ENCODE measurements around the gene SLC6A7. TPM values are rescaled to one million over a fixed set of nuclear protein-coding genes. Genes with fewer than 3 reads are reported as not detected.

Gene SLC6A7
- total RNA-seq, 1 experiment from 2014 or later, result not detected

- Histone ChIP-seq H3F3A (ENCODE audit: insufficient read depth, low read depth) (no peaks in the 10 kb centered on the region), H3K27me3 (ENCODE audit: insufficient read depth, low read depth) (no peaks in the 10 kb centered on the region), H3K79me2 (ENCODE audit: low read depth) (no peaks in the 10 kb centered on the region), H3K36me3 (ENCODE audit: low read depth) (no peaks in the 10 kb centered on the region), H3K4me1 (replicated peaks; ENCODE audit: insufficient read depth) (no peaks in the 10 kb centered on the region), H3K4me2 (no peak overlapping the region), H3K9me2 (ENCODE audit: insufficient read depth) (no peaks in the 10 kb centered on the region), H3K27ac (no peak overlapping the region), H4K20me1 (ENCODE audit: insufficient read depth) (no peaks in the 10 kb centered on the region), H3K4me3 (no peak overlapping the region), H2AFZ (no peak overlapping the region), H3K9me3 (ENCODE audit: insufficient read depth, low read depth) (no peaks in the 10 kb centered on the region)
- intact Hi-C loops (cut with micrococcal nuclease; ENCODE audit: unreplicated experiment), result no loop called here
- ChIA-PET CTCF (no interaction called here), POLR2A (ENCODE audit: unreplicated experiment) (interaction anchor here (0.6 kb wide), 1 partner anchor 753 kb away, joined by 5 read pairs; no protein-coding TSS in a partner anchor)
- no peak for DNase-seq
- BruUV-seq (replicated peaks), result no TSS peak
- TF ChIP-seq EZH2 (IDR thresholded peaks at IDR 0.05; ENCODE audit: low read depth) (no peak), CTCF (conservative IDR thresholded peaks at IDR 0.05) (no peak)
Measured at GRCh38 chr5:150182774-150183173, 7.1 kb upstream of the SLC6A7 start.

- Histone ChIP-seq H3K79me2 (ENCODE audit: low read depth) (no peaks in the 10 kb centered on the region), H3K27me3 (ENCODE audit: insufficient read depth, low read depth) (peaks cover 1% of the 10 kb centered on the region; the same call in 1 of the 2 replicates), H3K27ac (no peak overlapping the region), H3K9me2 (ENCODE audit: insufficient read depth) (no peaks in the 10 kb centered on the region), H3K4me1 (replicated peaks; ENCODE audit: insufficient read depth) (no peaks in the 10 kb centered on the region), H4K20me1 (ENCODE audit: insufficient read depth) (no peaks in the 10 kb centered on the region), H2AFZ (no peak overlapping the region), H3K9me3 (ENCODE audit: insufficient read depth, low read depth) (no peaks in the 10 kb centered on the region), H3K36me3 (ENCODE audit: low read depth) (no peaks in the 10 kb centered on the region), H3F3A (ENCODE audit: insufficient read depth, low read depth) (no peaks in the 10 kb centered on the region), H3K4me3 (no peak overlapping the region), H3K4me2 (no peak overlapping the region)
- CTCF ChIA-PET, result no interaction called here
- no peak for DNase-seq
- BruUV-seq (replicated peaks), result no TSS peak
- TF ChIP-seq EZH2 (IDR thresholded peaks at IDR 0.05; ENCODE audit: low read depth), result no peak
- no peak for TF ChIP-seq CTCF (conservative IDR thresholded peaks at IDR 0.05)
- intact Hi-C loops (cut with micrococcal nuclease; ENCODE audit: unreplicated experiment), result no loop called here
- POLR2A ChIA-PET (ENCODE audit: unreplicated experiment), result no interaction called here
Measured at GRCh38 chr5:150183436-150183835, 6.4 kb upstream of the SLC6A7 start.

GRCh38 chr5:150184006-150184405 is 5.9 kb upstream of the SLC6A7 start:
- Histone ChIP-seq H3K27me3 (ENCODE audit: insufficient read depth, low read depth) (peaks cover 7% of the 10 kb centered on the region; the same call in 1 of the 2 replicates), H3K9me2 (ENCODE audit: insufficient read depth) (no peaks in the 10 kb centered on the region), H3K4me2 (no peak overlapping the region), H3F3A (ENCODE audit: insufficient read depth, low read depth) (no peaks in the 10 kb centered on the region), H3K79me2 (ENCODE audit: low read depth) (no peaks in the 10 kb centered on the region), H2AFZ (no peak overlapping the region), H3K9me3 (ENCODE audit: insufficient read depth, low read depth) (no peaks in the 10 kb centered on the region), H3K4me3 (no peak overlapping the region), H4K20me1 (ENCODE audit: insufficient read depth) (no peaks in the 10 kb centered on the region), H3K4me1 (replicated peaks; ENCODE audit: insufficient read depth) (no peaks in the 10 kb centered on the region), H3K27ac (no peak overlapping the region), H3K36me3 (ENCODE audit: low read depth) (no peaks in the 10 kb centered on the region)
- CTCF ChIA-PET, result no interaction called here
- TF ChIP-seq EZH2 (IDR thresholded peaks at IDR 0.05; ENCODE audit: low read depth), result no peak
- no peak for TF ChIP-seq CTCF (conservative IDR thresholded peaks at IDR 0.05)
- no TSS peak for BruUV-seq (replicated peaks)
- no peak for DNase-seq
- POLR2A ChIA-PET (ENCODE audit: unreplicated experiment), result no interaction called here
- intact Hi-C loops (cut with micrococcal nuclease; ENCODE audit: unreplicated experiment), result no loop called here

Data from PC-9 (cell line).